Neural crest cell (in vitro differentiated cells): ENCODE measurements around the gene HSPA12B. TPM values are rescaled to one million over a fixed set of nuclear protein-coding genes. Genes with fewer than 3 reads are reported as not detected.
A peak's percentile ranks its signal among the peaks of the same experiment; 100 is the strongest.

ENCODE experiments used
- DNase-seq: peaks from one replicate; pipeline ENCODE4 v3.0.0; 2021; ENCODE audit warnings: low read depth, mixed read lengths, low spot score
- H3K27ac Mint-ChIP-seq: one replicate; pipeline ENCODE4 v1.8.0; 2021; ENCODE audit warnings: mild to moderate bottlenecking, mixed read lengths; ENCODE audit not compliant: unreplicated experiment
- H3K27me3 Mint-ChIP-seq: 2 replicates; pipeline ENCODE4 v1.8.0; 2021; ENCODE audit warnings: low read depth, mild to moderate bottlenecking, mixed read lengths
- H3K36me3 Mint-ChIP-seq: 2 replicates; pipeline ENCODE4 v1.8.0; 2021; ENCODE audit warnings: low read depth, mild to moderate bottlenecking, mixed read lengths
- H3K4me1 Mint-ChIP-seq: 2 replicates; pipeline ENCODE4 v1.8.0; 2021; ENCODE audit warnings: mixed read lengths
- H3K4me3 Mint-ChIP-seq: one replicate; pipeline ENCODE4 v1.8.0; 2021; ENCODE audit warnings: mild to moderate bottlenecking, mixed read lengths
- H3K9me3 Mint-ChIP-seq: 2 replicates; pipeline ENCODE4 v1.8.0; 2021; ENCODE audit warnings: mixed read lengths
- CTCF ChIP-seq: fragments of 200-600 bp; sonication (generic); conservative IDR thresholded peaks from 2 replicates; pipeline ENCODE4 v1.5.0; 2021; ENCODE audit warnings: antibody characterized with exemption, mild to moderate bottlenecking
- total RNA-seq: library from RNA; stranded (reverse); gene quantifications from 2 replicates; pipeline ENCODE4 v1.2.1, GENCODE V29; 2021

The HSPA12B gene
- total RNA-seq, 1 donor from 2014 or later: 1.1 TPM

GRCh38 chr20:3768342-3769130 lies 36.1 kb downstream of the HSPA12B start:
- Mint-ChIP-seq H3K36me3 (no peaks in the 10 kb centered on the region), H3K27me3 (peaks cover 5% of the 10 kb centered on the region), H3K4me3 (peak overlapping the region; percentile 95), H3K9me3 (no peaks in the 10 kb centered on the region), H3K27ac (peak overlapping the region; percentile 99), H3K4me1 (peaks cover 36% of the 10 kb centered on the region)
- TF ChIP-seq CTCF: peak; percentile 68
- DNase-seq: peak; percentile 69

GRCh38 chr20:3771552-3772058 lies 39.1 kb downstream of the HSPA12B start:
- H3K36me3 Mint-ChIP-seq: no peaks in the 10 kb centered on the region
- H3K27me3 Mint-ChIP-seq: peaks cover 22% of the 10 kb centered on the region
- H3K27ac Mint-ChIP-seq: no peak overlapping the region
- H3K4me1 Mint-ChIP-seq: peaks cover 15% of the 10 kb centered on the region
- no peaks in the 10 kb centered on the region for H3K9me3 Mint-ChIP-seq
- H3K4me3 Mint-ChIP-seq: no peak overlapping the region
- no peak for TF ChIP-seq CTCF
- DNase-seq: no peak

- Mint-ChIP-seq H3K4me3 (peak overlapping the region; percentile 6), H3K36me3 (no peaks in the 10 kb centered on the region), H3K4me1 (peaks cover 3% of the 10 kb centered on the region), H3K9me3 (no peaks in the 10 kb centered on the region), H3K27me3 (peaks cover 59% of the 10 kb centered on the region), H3K27ac (no peak overlapping the region)
- no peak for DNase-seq
- no peak for TF ChIP-seq CTCF
Observed at GRCh38 chr20:3775457-3776108, 43.1 kb downstream of the HSPA12B start.

GRCh38 chr20:3777381-3777715 lies 44.9 kb downstream of the HSPA12B start:
- no peaks in the 10 kb centered on the region for H3K36me3 Mint-ChIP-seq
- DNase-seq: no peak
- peaks cover 66% of the 10 kb centered on the region for H3K27me3 Mint-ChIP-seq
- peaks cover 16% of the 10 kb centered on the region for H3K4me1 Mint-ChIP-seq
- no peak for TF ChIP-seq CTCF
- H3K4me3 Mint-ChIP-seq: peak overlapping the region; percentile 54
- H3K9me3 Mint-ChIP-seq: no peaks in the 10 kb centered on the region
- no peak overlapping the region for H3K27ac Mint-ChIP-seq

- peaks cover 64% of the 10 kb centered on the region for H3K27me3 Mint-ChIP-seq
- peak; percentile 37 for DNase-seq
- H3K36me3 Mint-ChIP-seq: no peaks in the 10 kb centered on the region
- no peaks in the 10 kb centered on the region for H3K9me3 Mint-ChIP-seq
- TF ChIP-seq CTCF: no peak
- H3K27ac Mint-ChIP-seq: no peak overlapping the region
- H3K4me3 Mint-ChIP-seq: peak overlapping the region; percentile 65
- H3K4me1 Mint-ChIP-seq: peaks cover 22% of the 10 kb centered on the region
Observed at GRCh38 chr20:3777716-3778629, 45.5 kb downstream of the HSPA12B start.
